GM23338 (cell line): ENCODE data around the gene CPXM1. TPM values are rescaled to one million over a fixed set of nuclear protein-coding genes. Genes with fewer than 3 reads are reported as not detected.

ENCODE experiments used
- ATAC-seq: fragments of 200-7000 bp; cut with Tn5 transposase; 3 replicates; pipeline ENCODE4 v1.9.1; 2020
- DNase-seq: peaks from one replicate; pipeline ENCODE4 v3.0.0-alpha.2; 2015; ENCODE audit warnings: low spot score
- H2AFZ ChIP-seq: fragments of 200-600 bp; sonication (generic); 2 replicates; pipeline ENCODE4 v1.8.0; 2016; ENCODE audit warnings: antibody characterized with exemption, mild to moderate bottlenecking, moderate library complexity
- H3F3A ChIP-seq: fragments of 200-600 bp; sonication (generic); replicated peaks from 2 replicates; pipeline ENCODE4 v1.8.0; 2017; ENCODE audit warnings: antibody characterized with exemption, mixed run types, low read depth
- H3K27ac ChIP-seq: fragments of 200-600 bp; sonication (generic); 2 replicates; pipeline ENCODE4 v1.6.1; 2016; ENCODE audit warnings: low read depth
- H3K27me3 ChIP-seq: fragments of 200-600 bp; sonication (generic); 2 replicates; pipeline ENCODE4 v1.8.0; 2016; ENCODE audit warnings: mild to moderate bottlenecking, mixed run types, moderate library complexity; ENCODE audit not compliant: insufficient read depth
- H3K36me3 ChIP-seq: fragments of 200-600 bp; sonication (generic); 2 replicates; pipeline ENCODE4 v1.8.0; 2016; ENCODE audit warnings: mild to moderate bottlenecking; ENCODE audit not compliant: insufficient read depth
- H3K4me1 ChIP-seq: fragments of 200-600 bp; sonication (generic); 2 replicates; pipeline ENCODE4 v1.8.0; 2016; ENCODE audit warnings: mild to moderate bottlenecking, moderate library complexity; ENCODE audit not compliant: insufficient read depth
- H3K4me2 ChIP-seq: fragments of 200-600 bp; sonication (generic); 2 replicates; pipeline ENCODE4 v1.7.1; 2017; ENCODE audit warnings: mixed run types
- H3K4me3 ChIP-seq: fragments of 200-600 bp; sonication (generic); 2 replicates; pipeline ENCODE4 v1.6.1; 2016; ENCODE audit warnings: mixed run types
- H3K79me2 ChIP-seq: fragments of 200-600 bp; sonication (generic); replicated peaks from 2 replicates; pipeline ENCODE4 v1.8.0; 2017; ENCODE audit warnings: mild to moderate bottlenecking; ENCODE audit not compliant: insufficient read depth
- H3K9me2 ChIP-seq: fragments of 200-600 bp; sonication (generic); 2 replicates; pipeline ENCODE4 v1.8.0; 2017; ENCODE audit not compliant: insufficient read depth
- H4K20me1 ChIP-seq: fragments of 200-600 bp; sonication (generic); replicated peaks from 2 replicates; pipeline ENCODE4 v1.8.0; 2017; ENCODE audit warnings: mild to moderate bottlenecking; ENCODE audit not compliant: insufficient read depth
- H3K27ac Mint-ChIP-seq: 2 replicates; pipeline ENCODE4 v1.8.0; 2020; ENCODE audit warnings: inconsistent platforms, mild to moderate bottlenecking, moderate library complexity, mixed read lengths
- H3K27me3 Mint-ChIP-seq: 3 replicates; pipeline ENCODE4 v1.8.0; 2022; ENCODE audit warnings: low read depth, mild to moderate bottlenecking, moderate library complexity, mixed read lengths, inconsistent platforms; ENCODE audit not compliant: insufficient read depth, poor library complexity
- H3K36me3 Mint-ChIP-seq: 3 replicates; pipeline ENCODE4 v1.8.0; 2021; ENCODE audit warnings: low read depth, mild to moderate bottlenecking, inconsistent platforms, moderate library complexity, mixed read lengths
- H3K4me1 Mint-ChIP-seq: 3 replicates; pipeline ENCODE4 v1.8.0; 2020; ENCODE audit warnings: mild to moderate bottlenecking, inconsistent platforms, mixed read lengths
- H3K4me3 Mint-ChIP-seq: 3 replicates; pipeline ENCODE4 v1.8.0; 2021; ENCODE audit warnings: moderate library complexity, mild to moderate bottlenecking, inconsistent platforms, mixed read lengths
- H3K9me3 Mint-ChIP-seq: 3 replicates; pipeline ENCODE4 v1.8.0; 2020; ENCODE audit warnings: moderate library complexity, mild to moderate bottlenecking, inconsistent platforms, mixed read lengths
- ETS1 ChIP-seq: IDR thresholded peaks from 2 replicates; pipeline ENCODE4 v1.6.1; 2016; ENCODE audit warnings: antibody characterized with exemption
- EZH2phosphoT487 ChIP-seq: fragments of 200-600 bp; sonication (generic); IDR thresholded peaks from one replicate; pipeline ENCODE4 v1.8.1; 2018; ENCODE audit warnings: antibody characterized with exemption; ENCODE audit not compliant: unreplicated experiment
- JUNB ChIP-seq: IDR thresholded peaks from one replicate; pipeline ENCODE4 v1.6.1; 2016; ENCODE audit warnings: antibody characterized with exemption; ENCODE audit not compliant: unreplicated experiment
- NANOG ChIP-seq: IDR thresholded peaks from 2 replicates; pipeline ENCODE4 v1.6.1; 2016; ENCODE audit warnings: antibody characterized with exemption, borderline replicate concordance
- POLR2AphosphoS5 ChIP-seq: IDR thresholded peaks from 2 replicates; pipeline ENCODE4 v1.6.1; 2016; ENCODE audit warnings: antibody characterized with exemption, low read depth
- ZNF114 ChIP-seq: fragments of 250-450 bp; sonication (Bioruptor Pico); IDR thresholded peaks from 2 replicates; pipeline ENCODE4 v1.5.0; 2020; ENCODE audit warnings: mild to moderate bottlenecking, moderate library complexity
- polyA plus RNA-seq: library from polyadenylated mRNA; unstranded; fragments of >200 nt; fragmentation: Nextera tagmentation; extraction: Ambion mirVana; gene quantifications from 2 replicates; pipeline ENCODE4 v1.2.1, GENCODE V29; 2016
- total RNA-seq: library from RNA; depleted of rRNA; stranded (reverse); fragments of >200 nt; shearing (Covaris generic); gene quantifications from 2 replicates; pipeline ENCODE4 v1.2.3, GENCODE V29; 2014
- TF ChIP-seq, protein P1 (sequence below): fragments of 250-450 bp; sonication (Bioruptor Pico); IDR thresholded peaks from 2 replicates; pipeline ENCODE4 v1.5.0; 2020; ENCODE audit warnings: mild to moderate bottlenecking, moderate library complexity

Gene CPXM1
- total and polyA plus RNA-seq, 2 experiments from 2014 or later, result 17.0 to 29.3 TPM

DNA sequence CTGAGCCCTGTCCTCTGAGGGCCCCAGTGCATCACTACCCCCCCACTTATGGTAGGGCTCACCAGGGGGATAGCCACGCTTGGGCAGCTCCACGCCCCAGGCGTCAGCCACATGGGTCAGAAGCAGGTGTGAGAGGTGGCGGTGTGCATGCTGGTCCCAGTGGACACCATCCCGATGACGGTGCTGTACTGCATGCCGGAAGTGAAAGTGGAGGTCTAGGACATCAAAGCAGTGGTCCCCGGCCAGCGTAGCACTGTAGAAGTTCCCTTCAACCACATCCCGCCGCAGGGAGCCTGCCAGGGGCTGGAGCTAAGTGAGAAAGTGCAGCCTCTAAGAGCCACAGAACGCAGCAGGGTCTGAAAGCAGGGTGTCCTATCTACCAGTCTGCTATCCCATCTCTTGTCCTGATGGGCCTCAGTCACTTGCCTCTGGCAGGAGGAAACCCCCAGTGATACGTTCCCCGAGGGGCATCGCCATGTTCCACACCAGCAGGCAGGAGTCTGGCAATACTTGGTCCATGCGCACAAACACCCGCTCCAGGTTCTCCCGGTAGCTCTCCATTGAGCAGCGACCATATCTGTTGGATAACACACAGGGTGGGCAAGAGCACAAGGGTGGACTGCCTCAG is 37.9 kb upstream of the CPXM1 start (continued):
- TF ChIP-seq, protein P1, sequence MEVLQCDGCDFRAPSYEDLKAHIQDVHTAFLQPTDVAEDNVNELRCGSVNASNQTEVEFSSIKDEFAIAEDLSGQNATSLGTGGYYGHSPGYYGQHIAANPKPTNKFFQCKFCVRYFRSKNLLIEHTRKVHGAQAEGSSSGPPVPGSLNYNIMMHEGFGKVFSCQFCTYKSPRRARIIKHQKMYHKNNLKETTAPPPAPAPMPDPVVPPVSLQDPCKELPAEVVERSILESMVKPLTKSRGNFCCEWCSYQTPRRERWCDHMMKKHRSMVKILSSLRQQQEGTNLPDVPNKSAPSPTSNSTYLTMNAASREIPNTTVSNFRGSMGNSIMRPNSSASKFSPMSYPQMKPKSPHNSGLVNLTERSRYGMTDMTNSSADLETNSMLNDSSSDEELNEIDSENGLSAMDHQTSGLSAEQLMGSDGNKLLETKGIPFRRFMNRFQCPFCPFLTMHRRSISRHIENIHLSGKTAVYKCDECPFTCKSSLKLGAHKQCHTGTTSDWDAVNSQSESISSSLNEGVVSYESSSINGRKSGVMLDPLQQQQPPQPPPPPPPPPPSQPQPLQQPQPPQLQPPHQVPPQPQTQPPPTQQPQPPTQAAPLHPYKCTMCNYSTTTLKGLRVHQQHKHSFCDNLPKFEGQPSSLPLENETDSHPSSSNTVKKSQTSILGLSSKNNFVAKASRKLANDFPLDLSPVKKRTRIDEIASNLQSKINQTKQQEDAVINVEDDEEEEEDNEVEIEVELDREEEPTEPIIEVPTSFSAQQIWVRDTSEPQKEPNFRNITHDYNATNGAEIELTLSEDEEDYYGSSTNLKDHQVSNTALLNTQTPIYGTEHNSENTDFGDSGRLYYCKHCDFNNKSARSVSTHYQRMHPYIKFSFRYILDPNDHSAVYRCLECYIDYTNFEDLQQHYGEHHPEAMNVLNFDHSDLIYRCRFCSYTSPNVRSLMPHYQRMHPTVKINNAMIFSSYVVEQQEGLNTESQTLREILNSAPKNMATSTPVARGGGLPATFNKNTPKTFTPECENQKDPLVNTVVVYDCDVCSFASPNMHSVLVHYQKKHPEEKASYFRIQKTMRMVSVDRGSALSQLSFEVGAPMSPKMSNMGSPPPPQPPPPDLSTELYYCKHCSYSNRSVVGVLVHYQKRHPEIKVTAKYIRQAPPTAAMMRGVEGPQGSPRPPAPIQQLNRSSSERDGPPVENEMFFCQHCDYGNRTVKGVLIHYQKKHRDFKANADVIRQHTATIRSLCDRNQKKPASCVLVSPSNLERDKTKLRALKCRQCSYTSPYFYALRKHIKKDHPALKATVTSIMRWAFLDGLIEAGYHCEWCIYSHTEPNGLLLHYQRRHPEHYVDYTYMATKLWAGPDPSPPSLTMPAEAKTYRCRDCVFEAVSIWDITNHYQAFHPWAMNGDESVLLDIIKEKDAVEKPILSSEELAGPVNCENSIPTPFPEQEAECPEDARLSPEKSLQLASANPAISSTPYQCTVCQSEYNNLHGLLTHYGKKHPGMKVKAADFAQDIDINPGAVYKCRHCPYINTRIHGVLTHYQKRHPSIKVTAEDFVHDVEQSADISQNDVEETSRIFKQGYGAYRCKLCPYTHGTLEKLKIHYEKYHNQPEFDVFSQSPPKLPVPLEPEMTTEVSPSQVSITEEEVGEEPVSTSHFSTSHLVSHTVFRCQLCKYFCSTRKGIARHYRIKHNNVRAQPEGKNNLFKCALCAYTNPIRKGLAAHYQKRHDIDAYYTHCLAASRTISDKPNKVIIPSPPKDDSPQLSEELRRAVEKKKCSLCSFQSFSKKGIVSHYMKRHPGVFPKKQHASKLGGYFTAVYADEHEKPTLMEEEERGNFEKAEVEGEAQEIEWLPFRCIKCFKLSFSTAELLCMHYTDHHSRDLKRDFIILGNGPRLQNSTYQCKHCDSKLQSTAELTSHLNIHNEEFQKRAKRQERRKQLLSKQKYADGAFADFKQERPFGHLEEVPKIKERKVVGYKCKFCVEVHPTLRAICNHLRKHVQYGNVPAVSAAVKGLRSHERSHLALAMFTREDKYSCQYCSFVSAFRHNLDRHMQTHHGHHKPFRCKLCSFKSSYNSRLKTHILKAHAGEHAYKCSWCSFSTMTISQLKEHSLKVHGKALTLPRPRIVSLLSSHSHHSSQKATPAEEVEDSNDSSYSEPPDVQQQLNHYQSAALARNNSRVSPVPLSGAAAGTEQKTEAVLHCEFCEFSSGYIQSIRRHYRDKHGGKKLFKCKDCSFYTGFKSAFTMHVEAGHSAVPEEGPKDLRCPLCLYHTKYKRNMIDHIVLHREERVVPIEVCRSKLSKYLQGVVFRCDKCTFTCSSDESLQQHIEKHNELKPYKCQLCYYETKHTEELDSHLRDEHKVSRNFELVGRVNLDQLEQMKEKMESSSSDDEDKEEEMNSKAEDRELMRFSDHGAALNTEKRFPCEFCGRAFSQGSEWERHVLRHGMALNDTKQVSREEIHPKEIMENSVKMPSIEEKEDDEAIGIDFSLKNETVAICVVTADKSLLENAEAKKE (CRISPR knock-in tag), result no peak
- TF ChIP-seq EZH2phosphoT487, result no peak
- TF ChIP-seq JUNB, result no peak
- no peak for TF ChIP-seq NANOG
- no peak for TF ChIP-seq ZNF114
- no peak for TF ChIP-seq POLR2AphosphoS5
- no peak for TF ChIP-seq ETS1

- no peaks in the 10 kb centered on the region for H3K4me1 ChIP-seq
- H2AFZ ChIP-seq, result no peak overlapping the region
- no peak overlapping the region for H3K4me3 ChIP-seq
- H3F3A ChIP-seq, result no peaks in the 10 kb centered on the region
- H3K36me3 ChIP-seq, result no peaks in the 10 kb centered on the region
- Mint-ChIP-seq H3K9me3 (peaks cover 5% of the 10 kb centered on the region; the same call in 2 of the 3 replicates), H3K36me3 (peaks cover 4% of the 10 kb centered on the region), H3K4me1 (peaks cover 5% of the 10 kb centered on the region), H3K27ac (no peak overlapping the region), H3K27me3 (peaks cover 20% of the 10 kb centered on the region), H3K4me3 (no peak overlapping the region)
- no peaks in the 10 kb centered on the region for H4K20me1 ChIP-seq
- ATAC-seq (no peak), DNase-seq (no peak)
- H3K4me2 ChIP-seq, result no peak overlapping the region
- H3K79me2 ChIP-seq, result no peaks in the 10 kb centered on the region
- peaks cover 22% of the 10 kb centered on the region for H3K27me3 ChIP-seq
- no peaks in the 10 kb centered on the region for H3K9me2 ChIP-seq
- no peak overlapping the region for H3K27ac ChIP-seq
- no peak for TF ChIP-seq POLR2AphosphoS5
- TF ChIP-seq, protein P1 (CRISPR knock-in tag), result no peak
Observed at GRCh38 chr20:2837221-2837960, 37.0 kb upstream of the CPXM1 start.
